OCI-M1 (cell line): Measurements from ENCODE around the gene SLC43A1.
"Not testable (repeated sequence)": the region's sequence is repeated elsewhere in the genome, so short reads cannot be mapped to it uniquely, and the experiment has no call there.

ENCODE experiments used
- DNase-seq: peaks from one replicate; lab custom pipeline; 2025; lab: John Stamatoyannopoulos, UW

Gene SLC43A1

DNA sequence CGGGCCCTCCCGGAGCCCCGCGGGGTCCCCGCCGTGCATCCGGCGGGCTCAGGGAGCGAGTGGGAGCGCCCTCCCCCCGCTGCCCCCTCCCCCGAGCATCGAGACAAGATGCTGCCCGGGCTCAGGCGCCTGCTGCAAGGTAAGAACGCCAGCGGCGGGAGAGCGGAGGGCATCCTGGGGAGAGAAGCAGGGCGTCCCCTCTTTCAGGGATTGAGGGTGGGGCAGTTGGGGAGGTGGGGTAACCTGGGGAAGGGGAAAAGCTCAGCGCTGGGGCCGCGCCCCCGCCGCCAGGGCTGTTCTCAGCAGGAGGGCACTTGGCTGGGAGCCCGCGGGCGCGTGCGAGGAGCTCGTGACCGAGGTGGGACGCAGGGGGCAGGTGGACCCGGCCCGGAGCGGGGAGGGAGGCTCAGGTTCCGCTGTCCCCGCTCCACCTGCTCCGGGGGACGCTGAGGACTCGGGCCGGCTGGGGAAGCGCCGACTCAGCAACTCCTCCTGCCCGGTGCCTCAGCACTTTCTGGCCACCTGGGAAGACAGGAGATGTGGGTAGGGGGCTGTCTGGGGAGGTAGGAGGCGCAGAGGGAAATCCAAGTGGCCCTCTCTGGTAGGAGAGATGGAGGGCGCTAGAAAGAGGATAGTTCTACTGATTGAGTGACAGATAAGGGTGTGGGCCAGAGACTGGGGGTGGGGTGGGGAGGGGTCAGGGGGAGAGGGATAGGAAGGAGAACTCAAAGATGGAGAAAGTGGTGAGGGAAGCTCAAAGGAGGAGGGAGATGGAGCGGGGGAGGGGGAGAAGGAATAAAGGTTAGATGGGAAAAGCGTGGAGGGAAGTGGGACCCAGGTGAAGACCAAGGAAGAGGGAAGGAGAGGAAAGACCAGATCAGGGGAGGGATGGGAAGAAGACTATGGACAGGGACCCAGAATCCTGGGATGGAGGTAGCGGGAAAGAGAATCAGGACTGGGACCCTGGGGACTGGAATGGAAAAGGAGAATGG, 54.4 kb downstream of the SLC43A1 start:
- no peak for DNase-seq

DNA sequence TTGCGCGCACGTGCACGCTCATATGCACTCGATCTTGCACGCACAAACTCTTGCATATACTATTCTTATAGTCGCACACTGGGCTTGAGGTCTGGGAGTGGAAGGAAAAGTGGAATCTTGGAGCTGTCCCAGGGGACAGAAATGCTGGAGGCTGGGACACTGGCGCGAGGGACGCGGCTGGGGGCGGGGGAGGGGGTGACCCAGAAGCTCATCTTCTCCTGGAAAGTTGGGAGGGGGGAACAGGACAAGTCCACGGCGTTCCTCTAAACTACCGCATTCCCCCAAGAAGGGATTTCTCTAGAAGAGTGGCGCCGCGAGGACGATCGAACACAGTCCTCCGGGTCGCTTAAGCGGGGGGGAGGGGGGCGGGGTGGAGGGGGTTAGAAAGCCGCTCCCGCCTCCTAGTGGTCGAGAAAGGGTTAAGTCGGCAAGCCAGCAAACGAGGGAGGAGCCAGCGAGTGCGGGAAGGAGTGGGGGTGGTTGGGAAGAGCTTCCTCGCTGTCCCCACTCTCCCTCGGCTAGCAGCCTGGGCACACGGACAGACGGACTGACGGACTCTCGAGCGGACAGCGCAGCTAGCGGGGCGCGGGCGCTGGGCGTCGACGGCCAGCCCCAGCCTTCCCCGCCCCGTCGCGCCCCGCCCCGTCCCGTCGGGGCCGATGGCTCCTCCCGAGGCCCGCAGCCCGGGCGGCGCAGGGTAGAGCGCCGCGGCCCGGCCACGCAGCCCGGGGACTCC, 55.3 kb downstream of the SLC43A1 start, which contains the start of gene RTN4RL2:
Gene RTN4RL2, plus strand, starts transcription at position 507 of the 736 bp plus-strand sequence. CDS start 338 bp downstream, outside the sequence.
- DNase-seq, result peak; percentile 87

DNA sequence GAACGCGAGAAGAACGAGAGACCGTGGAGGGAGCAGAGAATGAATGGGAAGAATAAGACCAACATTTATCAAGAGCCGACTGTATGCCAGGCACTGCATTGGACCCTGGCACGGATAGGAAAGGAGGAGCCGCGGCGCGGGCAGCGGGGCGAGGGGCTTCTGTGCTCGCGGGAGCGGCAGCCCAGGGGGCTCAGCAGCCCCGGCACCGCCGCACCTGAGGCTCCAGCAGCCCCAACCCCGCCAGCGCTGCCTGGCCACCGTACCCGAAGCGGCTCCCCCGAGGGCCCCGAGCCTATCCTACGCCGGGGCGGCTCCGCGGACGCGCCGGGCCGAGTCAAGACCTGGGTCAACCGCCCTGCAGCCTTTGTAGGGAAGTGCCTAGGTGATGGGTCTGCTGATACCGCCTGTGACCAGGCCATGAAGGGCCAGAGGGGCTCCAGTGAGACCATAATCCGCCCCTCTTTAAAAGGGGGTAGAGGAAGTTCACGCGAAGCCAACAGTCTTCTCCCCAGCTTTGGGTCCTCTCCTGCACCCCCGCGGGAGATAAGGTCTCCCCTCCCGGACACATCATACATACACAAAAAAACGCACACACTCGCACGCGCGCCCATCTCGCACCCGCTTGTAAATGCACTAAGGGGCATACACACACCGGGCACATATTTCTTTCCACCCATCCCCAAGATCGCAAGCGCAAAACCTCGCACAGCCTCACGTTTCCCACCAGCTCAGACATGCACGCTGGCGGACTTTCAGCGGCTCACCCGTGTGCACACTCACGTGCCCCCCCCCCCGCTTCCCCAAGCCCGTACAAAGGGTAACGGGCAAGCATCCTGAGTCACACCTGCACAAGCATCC, 56.1 kb downstream of the SLC43A1 start:
- peak; percentile 47 for DNase-seq

DNA sequence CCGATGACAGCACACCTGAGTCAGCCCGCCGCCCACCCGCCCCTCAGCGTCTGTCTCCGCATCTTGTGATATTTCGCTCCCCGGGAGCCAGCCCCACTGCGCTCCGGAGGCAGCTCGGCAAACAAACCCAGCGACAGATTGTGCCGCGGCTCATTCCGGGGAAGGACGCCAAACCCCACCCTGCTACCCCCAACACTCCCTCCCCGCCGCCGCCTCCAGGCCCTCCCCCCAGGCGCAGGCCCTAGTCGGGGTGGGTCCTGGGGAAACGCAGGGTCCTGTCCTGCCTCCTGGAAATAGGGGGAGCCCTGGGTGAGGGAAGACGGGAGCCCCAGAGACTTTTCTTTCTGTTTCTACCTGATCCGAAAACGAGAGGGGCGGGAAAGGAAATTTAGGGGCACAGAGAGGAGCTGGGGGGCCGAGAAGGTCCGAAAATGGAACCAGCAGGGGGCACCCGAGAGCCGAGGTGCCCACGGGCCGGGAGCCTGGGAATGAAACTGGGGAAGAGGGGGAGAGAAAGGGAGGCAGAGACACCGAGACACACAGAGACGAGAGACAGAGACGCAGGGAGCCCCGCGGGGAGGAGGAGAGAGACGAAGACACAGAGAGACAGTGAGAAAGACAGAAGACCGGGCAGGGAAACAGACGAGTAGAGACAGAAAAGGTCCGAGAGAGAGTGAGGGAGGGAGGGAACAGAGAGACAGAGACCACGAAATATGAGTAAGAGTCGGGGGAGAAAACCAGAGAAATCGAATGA, 56.9 kb downstream of the SLC43A1 start:
- DNase-seq, result peak; percentile 78

DNA sequence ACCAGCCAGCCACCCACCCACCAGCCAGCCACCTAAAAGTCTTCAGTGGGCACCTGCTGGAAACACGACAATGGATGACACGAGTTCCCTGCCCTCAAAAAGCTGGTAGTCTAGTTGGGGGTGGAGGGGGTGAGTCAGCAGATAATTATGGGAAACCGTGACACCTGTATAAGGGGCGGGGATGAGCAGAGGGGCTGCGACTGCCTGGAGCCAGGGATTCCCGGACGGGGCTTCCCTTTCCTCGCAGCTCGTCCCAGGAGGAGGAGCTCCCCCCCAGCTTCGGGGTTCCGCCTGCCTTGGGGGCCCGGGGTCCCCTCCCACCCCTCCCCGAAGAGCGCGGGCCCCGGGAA, 57.5 kb downstream of the SLC43A1 start:
- peak; percentile 47 for DNase-seq

DNA sequence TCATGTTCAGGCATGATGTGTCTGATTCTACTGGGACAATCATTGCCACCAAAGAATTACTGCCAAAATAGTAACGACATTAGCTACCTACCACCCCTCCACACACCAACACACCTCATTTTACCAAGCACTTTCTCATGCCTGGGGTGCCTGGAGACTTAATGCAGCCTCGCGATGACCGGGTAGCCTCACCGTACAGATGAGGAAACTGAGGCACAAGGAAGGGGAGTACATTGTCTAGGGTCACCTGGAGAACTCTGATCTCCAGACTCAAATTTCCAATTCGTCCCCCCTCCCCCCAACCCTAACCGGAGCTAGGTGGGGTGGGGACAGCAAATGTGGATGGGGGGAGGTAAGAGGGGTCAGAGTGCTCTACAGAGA, 57.9 kb downstream of the SLC43A1 start:
- DNase-seq, result no peak

DNA sequence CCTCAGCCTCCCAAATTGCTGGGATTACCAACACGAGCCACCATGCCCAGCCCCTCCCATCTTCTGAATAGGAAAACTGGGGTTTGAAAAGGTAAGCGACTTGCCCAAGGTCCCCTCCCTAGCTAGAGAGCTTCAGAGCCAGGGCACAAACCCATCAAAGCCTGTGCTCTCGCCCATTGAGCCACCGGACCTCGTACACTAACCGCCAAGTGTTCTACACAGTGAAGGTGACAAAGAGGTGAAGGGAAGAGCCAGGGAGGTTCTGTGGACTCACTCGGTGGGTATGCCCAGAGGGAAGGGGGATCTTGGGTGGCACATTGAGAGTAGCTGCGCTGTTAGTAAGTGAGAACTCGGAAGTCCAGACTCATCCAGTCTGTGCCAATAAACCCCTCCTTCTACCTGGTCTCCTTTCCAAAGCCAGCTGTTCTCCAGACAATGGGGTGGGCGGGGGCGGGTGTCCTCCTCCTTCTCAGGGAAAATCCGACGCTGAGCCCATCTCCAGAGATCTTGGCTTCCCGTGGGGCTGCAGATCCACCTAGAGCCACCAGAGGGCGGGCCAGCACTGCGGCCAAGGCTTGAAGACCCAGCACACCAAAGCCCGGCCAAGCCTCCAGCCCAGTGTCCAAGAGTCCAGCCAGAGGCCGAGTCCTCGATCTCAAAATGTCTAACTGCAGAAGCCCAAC, 58.4 kb downstream of the SLC43A1 start:
- peak; percentile 93 for DNase-seq

DNA sequence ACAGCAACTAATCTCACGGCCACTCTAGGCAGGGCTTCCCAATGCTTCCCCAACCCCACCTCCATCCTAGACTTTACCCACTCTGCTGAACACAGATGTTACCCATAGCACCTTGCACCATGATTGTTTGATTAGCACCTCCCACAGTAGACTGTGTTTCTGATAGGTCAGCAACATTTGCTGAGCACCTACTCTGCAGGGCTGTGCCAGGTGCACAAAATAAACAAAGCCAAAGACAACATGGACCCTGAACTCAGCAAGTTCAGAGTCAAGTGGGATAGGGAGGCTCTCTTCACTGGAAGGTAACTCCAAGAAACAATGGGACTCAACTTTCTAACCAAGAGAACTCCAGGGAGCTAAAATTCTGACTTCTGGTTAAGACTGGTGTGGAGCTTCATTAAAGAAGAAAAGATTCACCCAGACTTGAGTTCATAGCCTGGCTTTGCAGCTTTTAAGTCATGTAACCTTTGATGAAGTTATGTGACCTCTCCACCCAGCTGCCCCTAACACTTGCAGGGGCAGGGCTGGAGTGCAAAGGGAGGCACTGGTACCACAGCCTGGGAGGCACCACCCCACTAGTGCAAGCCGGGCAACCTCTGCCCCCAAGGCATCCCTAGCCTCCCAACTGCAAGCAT, 61.8 kb downstream of the SLC43A1 start:
- no peak for DNase-seq

DNA sequence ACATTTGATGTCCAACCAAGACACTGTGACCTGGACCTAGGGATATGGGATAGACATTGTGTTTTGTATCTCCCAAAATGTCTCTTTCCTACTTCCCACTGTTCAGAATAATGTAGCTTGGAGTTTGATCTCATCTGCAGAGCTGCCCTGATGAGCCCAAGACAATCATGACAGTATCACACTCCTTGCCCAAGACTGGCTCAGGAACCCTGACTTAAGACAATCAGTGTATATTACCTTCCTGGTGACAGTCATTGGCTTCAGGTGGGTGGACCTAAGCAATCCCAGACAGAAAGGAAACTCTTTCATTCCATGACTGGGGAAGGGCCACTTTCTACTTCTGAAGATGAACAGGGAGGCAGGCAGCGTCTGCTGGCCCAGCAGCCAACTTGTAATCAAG, 69.4 kb downstream of the SLC43A1 start:
- no peak for DNase-seq

DNA sequence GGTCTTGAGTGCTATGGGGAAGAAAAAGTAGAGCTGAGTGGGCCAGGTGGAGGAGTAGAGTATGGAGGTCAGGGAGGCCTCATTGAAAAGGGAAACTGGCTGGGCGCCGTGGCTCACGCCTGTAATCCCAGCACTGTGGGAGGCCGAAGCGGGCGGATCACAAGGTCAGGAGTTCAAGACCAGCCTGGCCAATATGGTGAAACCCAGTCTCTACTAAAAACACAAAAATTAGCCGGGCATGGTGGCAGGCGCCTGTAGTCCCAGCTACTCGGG, 70.4 kb downstream of the SLC43A1 start:
- not testable (repeated sequence) for DNase-seq

DNA sequence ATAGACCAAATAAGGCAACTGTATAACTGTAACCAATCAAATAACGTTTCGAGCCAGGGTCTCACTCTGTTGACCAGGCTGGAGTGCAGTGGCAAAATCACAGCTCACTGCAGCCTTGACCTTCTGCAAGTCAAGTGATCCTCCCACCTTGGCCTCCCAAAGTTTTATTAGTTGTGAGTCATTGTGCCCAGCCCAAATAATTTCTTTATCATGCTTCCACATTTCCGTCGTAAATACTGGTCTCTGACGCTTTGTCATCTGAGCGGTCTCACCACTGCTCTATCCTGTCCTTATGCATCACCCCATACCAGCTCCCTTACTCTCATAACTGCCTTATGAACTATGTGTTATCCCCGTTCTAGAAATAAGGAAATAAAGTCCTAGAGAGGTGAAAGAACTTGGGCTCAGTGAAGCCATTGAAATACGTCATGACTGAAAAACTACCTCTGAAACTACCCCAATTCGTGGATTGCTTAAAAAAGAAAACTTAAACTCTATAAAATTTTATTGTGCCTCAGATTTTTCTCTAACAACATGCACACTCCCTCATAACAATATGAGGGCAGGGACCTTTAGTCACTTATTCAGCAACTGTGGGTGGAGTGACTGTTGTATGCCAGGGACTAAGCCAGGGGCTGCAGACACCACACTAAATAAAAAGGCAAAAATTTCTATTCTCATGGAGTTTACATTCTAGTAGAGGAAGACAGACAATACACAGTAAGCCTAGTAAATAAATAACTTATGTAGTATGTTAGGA, 71.0 kb downstream of the SLC43A1 start:
- DNase-seq, result no peak

DNA sequence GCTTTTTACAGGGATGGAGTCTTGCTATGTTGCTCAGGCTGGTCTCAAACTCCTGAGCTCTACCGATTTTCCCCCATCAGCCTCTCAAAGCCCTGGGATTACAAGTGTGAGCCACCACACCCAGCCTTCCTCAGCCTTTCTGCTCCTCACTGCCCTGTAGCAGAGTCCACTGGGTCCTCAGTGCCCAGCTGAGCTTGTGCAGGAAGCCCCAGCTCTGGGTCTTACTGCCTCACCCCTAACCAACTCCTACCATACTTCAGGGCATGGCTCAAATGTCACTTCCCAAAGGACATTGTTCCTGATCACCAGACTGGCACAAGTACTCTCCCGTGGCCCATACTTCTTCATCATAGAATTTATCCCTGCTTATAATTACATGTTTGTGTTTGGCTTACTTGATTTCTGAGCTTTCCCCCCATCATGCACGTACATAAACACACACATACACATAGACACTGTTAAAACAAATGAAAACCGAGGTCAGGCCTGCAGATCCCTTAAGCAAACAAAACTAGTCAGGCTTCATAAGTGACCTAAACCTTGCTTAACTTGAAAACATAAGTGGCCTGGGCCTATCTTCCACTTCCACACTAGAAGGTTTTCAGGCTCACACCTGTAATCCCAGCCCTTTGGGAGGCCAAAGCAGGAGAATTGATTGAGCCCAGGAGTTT, 74.6 kb downstream of the SLC43A1 start:
- DNase-seq, result no peak

DNA sequence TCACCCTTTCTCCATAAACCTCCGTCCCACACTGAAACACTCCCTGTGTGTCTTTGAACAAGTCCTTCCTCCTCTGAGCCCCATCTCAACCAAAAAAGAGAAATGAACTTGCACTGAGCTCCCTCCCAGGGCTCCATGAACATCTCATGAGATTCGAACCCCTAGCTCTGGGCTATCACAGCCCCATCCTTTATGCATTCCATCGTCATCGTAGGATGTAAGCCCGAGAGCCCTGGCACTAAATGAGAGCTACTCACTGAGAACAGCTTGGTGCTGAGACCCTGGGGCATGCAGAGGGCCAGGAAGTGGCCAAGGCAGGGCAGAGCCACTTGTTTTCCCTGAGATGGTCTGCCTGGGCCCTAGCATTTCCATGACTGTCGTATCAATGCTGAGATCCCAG, 75.7 kb downstream of the SLC43A1 start:
- DNase-seq, result no peak

DNA sequence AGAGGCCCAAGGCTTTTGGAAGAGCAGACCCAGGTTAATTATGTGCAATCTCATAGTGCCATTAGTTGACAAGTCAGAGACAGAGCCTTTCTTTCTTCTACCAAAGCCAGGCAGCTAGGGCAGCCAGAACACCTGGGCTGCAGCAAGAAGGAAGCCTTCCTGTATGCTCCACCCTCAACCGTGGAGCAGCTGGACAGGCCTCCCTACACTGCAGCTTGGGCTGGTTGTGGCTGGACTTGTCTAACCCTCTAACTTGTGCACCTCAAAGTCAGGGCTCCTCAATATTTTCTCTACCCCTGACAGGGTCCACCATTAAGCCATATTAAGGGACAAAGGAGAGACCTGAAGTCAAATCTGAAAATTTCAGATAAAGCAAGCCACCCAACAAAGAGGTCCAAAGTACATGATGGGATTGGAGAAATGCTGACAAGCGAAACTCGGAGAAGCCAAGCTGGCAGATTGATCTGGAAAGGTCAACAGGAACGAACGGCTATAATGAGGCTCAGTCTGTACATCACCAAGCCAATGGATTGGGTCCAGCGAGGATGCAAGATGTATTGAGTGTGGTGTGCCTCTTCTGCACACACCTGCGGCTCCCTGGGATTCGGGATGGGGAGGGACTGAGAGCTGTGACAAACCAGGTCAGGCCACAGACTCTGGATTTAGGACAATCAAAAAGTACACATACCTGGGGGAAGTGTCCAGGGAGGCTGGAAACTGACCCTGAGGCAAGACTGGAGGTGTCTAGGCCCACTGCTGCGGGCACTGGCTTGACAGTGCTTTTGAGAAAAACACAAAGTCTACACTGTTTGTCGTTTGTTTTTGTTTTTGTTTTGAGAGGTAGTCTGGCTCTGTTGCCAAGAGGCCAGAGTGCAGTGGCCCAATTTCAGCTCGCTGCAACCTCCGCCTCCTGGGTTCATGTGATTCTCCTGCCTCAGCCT, 76.9 kb downstream of the SLC43A1 start:
- no peak for DNase-seq

DNA sequence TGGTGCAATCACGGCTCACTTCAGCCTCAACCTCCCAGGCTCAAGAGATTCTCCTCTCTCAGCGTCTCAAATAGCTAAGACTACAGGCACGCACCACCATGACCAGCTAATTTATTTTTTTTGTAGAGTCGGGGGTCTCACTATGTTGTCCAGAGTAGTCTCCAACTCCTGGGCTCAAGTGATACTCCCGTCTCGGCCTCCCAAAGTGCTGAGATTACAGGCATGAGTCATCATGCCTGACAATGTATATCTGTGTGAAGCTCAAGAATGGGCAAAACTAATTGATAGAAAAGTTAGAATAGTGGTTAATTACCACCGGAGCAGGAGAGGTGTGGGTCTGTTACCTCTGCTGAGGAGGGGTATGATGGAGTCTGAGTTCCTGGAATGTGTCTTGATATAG, 79.5 kb downstream of the SLC43A1 start:
- no peak for DNase-seq

DNA sequence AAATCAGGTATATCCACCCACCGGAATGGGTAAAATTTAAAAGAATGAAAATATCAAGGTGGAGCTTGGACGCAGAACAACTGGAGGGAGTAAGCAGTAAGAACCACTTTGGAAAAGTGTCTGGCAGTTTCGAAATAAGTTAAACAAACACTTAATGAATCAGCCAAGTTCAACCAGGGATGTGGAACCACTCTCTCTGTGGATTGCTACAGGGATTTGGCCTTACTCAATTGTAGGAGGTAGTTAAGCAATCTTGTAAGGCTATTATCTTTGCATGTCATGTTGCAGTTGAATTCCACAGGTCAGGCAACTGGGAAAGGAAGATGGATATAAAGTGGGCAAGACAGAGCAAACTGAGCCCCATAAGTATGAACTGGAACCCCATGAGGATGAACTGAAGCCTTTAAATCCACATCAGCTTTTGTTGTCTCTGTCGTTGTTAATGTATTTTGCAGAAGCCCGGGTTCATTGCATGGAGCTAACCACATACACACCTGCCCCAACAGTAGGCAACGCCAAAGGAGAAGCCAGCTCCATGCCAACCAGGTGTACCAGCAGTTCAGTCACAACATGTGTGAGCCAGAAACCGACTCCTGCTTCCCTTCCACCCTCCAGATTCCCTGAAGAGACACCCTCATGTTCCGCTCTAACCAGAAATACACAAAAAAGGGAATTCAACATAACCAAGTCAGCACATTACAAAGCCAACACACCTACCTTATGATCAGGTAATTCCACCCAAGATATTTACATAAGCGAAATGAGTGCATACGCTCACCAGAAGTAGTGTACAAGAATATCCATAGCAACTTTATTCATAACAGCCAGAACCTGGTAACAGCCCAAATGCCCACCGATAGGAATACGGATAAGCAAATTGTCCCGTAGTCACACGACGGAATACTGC, 80.6 kb downstream of the SLC43A1 start:
- DNase-seq, result peak; percentile 24
